Measurements from ENCODE around the gene MYO15A.

GRCh38 chr17:18076936-18077335, 31.6 kb upstream of the MYO15A start:
- TF ChIP-seq, protein P1, sequence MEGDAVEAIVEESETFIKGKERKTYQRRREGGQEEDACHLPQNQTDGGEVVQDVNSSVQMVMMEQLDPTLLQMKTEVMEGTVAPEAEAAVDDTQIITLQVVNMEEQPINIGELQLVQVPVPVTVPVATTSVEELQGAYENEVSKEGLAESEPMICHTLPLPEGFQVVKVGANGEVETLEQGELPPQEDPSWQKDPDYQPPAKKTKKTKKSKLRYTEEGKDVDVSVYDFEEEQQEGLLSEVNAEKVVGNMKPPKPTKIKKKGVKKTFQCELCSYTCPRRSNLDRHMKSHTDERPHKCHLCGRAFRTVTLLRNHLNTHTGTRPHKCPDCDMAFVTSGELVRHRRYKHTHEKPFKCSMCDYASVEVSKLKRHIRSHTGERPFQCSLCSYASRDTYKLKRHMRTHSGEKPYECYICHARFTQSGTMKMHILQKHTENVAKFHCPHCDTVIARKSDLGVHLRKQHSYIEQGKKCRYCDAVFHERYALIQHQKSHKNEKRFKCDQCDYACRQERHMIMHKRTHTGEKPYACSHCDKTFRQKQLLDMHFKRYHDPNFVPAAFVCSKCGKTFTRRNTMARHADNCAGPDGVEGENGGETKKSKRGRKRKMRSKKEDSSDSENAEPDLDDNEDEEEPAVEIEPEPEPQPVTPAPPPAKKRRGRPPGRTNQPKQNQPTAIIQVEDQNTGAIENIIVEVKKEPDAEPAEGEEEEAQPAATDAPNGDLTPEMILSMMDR (IDR thresholded peaks at IDR 0.05; ENCODE audit: poor library complexity): no peak
- no peak for TF ChIP-seq EZH2phosphoT487 (IDR thresholded peaks at IDR 0.05; ENCODE audit: low read depth, severe bottlenecking, unreplicated experiment)

Data from hepatocyte (in vitro differentiated cells).